ENCODE results near the gene ITGA5.

The ITGA5 gene

GRCh38 chr12:54413284-54414190 is 5.5 kb downstream of the ITGA5 start:
- no peak for TF ChIP-seq CTCF (conservative IDR thresholded peaks at IDR 0.05; ENCODE audit: control insufficient read depth, insufficient read depth, low read depth, low read length)
- peak overlapping the region; percentile 22 for H3K4me3 ChIP-seq (ENCODE audit: control insufficient read depth, low read depth, low read length)
- no peak for DNase-seq (ENCODE audit: low read depth)

- no peak for DNase-seq (ENCODE audit: low read depth)
- TF ChIP-seq CTCF (conservative IDR thresholded peaks at IDR 0.05; ENCODE audit: control insufficient read depth, insufficient read depth, low read depth, low read length): no peak
- H3K4me3 ChIP-seq (ENCODE audit: control insufficient read depth, low read depth, low read length): no peak overlapping the region
Observed at GRCh38 chr12:54412786-54413185, 6.3 kb downstream of the ITGA5 start.

GRCh38 chr12:54412348-54412747 is 6.7 kb downstream of the ITGA5 start:
- no peak for DNase-seq (ENCODE audit: low read depth)
- no peak overlapping the region for H3K4me3 ChIP-seq (ENCODE audit: control insufficient read depth, low read depth, low read length)
- TF ChIP-seq CTCF (conservative IDR thresholded peaks at IDR 0.05; ENCODE audit: control insufficient read depth, insufficient read depth, low read depth, low read length): no peak

- no peak for TF ChIP-seq CTCF (conservative IDR thresholded peaks at IDR 0.05; ENCODE audit: control insufficient read depth, insufficient read depth, low read depth, low read length)
- peak; percentile 99 for DNase-seq (ENCODE audit: low read depth)
- no peak overlapping the region for H3K4me3 ChIP-seq (ENCODE audit: control insufficient read depth, low read depth, low read length)
Observed at GRCh38 chr12:54411391-54412241, 7.5 kb downstream of the ITGA5 start.

- H3K4me3 ChIP-seq (ENCODE audit: control insufficient read depth, low read depth, low read length): no peak overlapping the region
- DNase-seq (ENCODE audit: low read depth): no peak
- no peak for TF ChIP-seq CTCF (conservative IDR thresholded peaks at IDR 0.05; ENCODE audit: control insufficient read depth, insufficient read depth, low read depth, low read length)
Observed at GRCh38 chr12:54409267-54409666, 9.8 kb downstream of the ITGA5 start.

GRCh38 chr12:54407183-54407905 is 11.7 kb downstream of the ITGA5 start:
- no peak overlapping the region for H3K4me3 ChIP-seq (ENCODE audit: control insufficient read depth, low read depth, low read length)
- no peak for DNase-seq (ENCODE audit: low read depth)
- TF ChIP-seq CTCF (conservative IDR thresholded peaks at IDR 0.05; ENCODE audit: control insufficient read depth, insufficient read depth, low read depth, low read length): no peak
